Mesendoderm (in vitro differentiated cells): ENCODE results near the gene ARL6IP6.
A peak's percentile ranks its signal among the peaks of the same experiment; 100 is the strongest.

Experiments
- DNase-seq: peaks from one replicate; pipeline ENCODE4 v3.0.0; 2013
- H2AK5ac ChIP-seq: 2 replicates; pipeline ENCODE4 v1.6.1; 2013; ENCODE audit warnings: low read length, inconsistent platforms
- H2BK120ac ChIP-seq: 2 replicates; pipeline ENCODE4 v1.6.1; 2013; ENCODE audit warnings: low read depth, mild to moderate bottlenecking, low read length, moderate library complexity, mixed read lengths
- H2BK15ac ChIP-seq: replicated peaks from 2 replicates; pipeline ENCODE4 v1.6.1; 2013; ENCODE audit warnings: low read depth, mild to moderate bottlenecking, moderate library complexity
- H2BK5ac ChIP-seq: 2 replicates; pipeline ENCODE4 v1.6.1; 2013; ENCODE audit warnings: low read length, inconsistent platforms
- H3K18ac ChIP-seq: 2 replicates; pipeline ENCODE4 v1.6.1; 2013; ENCODE audit warnings: mild to moderate bottlenecking, low read length, mixed read lengths
- H3K23ac ChIP-seq: one replicate; pipeline ENCODE4 v1.6.1; 2013; ENCODE audit warnings: low read length
- H3K27ac ChIP-seq: 2 replicates; pipeline ENCODE4 v1.5.1; 2013; ENCODE audit warnings: low read depth, mild to moderate bottlenecking, inconsistent platforms, low read length, moderate library complexity
- H3K27me3 ChIP-seq: 2 replicates; pipeline ENCODE4 v1.6.1; 2013; ENCODE audit warnings: low read length, control low read depth, mild to moderate bottlenecking, inconsistent platforms; ENCODE audit not compliant: insufficient read depth, poor library complexity
- H3K36me3 ChIP-seq: 2 replicates; pipeline ENCODE4 v1.6.1; 2013; ENCODE audit warnings: low read length, inconsistent platforms; ENCODE audit not compliant: control insufficient read depth, insufficient read depth
- H3K4ac ChIP-seq: one replicate; pipeline ENCODE4 v1.6.1; 2013; ENCODE audit warnings: low read depth, mild to moderate bottlenecking, low read length, moderate library complexity
- H3K4me1 ChIP-seq: 2 replicates; pipeline ENCODE4 v1.6.1; 2013; ENCODE audit warnings: low read depth, low read length, inconsistent platforms; ENCODE audit not compliant: control insufficient read depth
- H3K4me2 ChIP-seq: 2 replicates; pipeline ENCODE4 v1.6.1; 2013; ENCODE audit warnings: low read length
- H3K4me3 ChIP-seq: 2 replicates; pipeline ENCODE4 v1.5.1; 2013; ENCODE audit warnings: mild to moderate bottlenecking, low read length
- H3K56ac ChIP-seq: one replicate; pipeline ENCODE4 v1.6.1; 2013; ENCODE audit warnings: low read length
- H3K79me1 ChIP-seq: 2 replicates; pipeline ENCODE4 v1.6.1; 2013; ENCODE audit warnings: low read length, inconsistent platforms
- H3K79me2 ChIP-seq: 2 replicates; pipeline ENCODE4 v1.6.1; 2013; ENCODE audit warnings: mild to moderate bottlenecking, low read length; ENCODE audit not compliant: control insufficient read depth, insufficient read depth
- H3K9ac ChIP-seq: 2 replicates; pipeline ENCODE4 v1.6.1; 2013; ENCODE audit warnings: low read length, inconsistent platforms
- H4K5ac ChIP-seq: one replicate; pipeline ENCODE4 v1.6.1; 2013; ENCODE audit warnings: low read length
- H4K8ac ChIP-seq: one replicate; pipeline ENCODE4 v1.6.1; 2013; ENCODE audit warnings: low read depth, mild to moderate bottlenecking, control low read depth, low read length, moderate library complexity
- WGBS: extraction: QIAGEN DNeasy Blood & Tissue Kit; methylation state at CpG from one replicate; pipeline ENCODE4 v1.1.7; 2013; ENCODE audit warnings: low lambda C conversion rate, missing lambda C conversion rate; ENCODE audit not compliant: insufficient coverage; ENCODE audit errors: extremely low coverage; 5-methylcytosine and 5-hydroxymethylcytosine counted together

ARL6IP6 gene

DNA sequence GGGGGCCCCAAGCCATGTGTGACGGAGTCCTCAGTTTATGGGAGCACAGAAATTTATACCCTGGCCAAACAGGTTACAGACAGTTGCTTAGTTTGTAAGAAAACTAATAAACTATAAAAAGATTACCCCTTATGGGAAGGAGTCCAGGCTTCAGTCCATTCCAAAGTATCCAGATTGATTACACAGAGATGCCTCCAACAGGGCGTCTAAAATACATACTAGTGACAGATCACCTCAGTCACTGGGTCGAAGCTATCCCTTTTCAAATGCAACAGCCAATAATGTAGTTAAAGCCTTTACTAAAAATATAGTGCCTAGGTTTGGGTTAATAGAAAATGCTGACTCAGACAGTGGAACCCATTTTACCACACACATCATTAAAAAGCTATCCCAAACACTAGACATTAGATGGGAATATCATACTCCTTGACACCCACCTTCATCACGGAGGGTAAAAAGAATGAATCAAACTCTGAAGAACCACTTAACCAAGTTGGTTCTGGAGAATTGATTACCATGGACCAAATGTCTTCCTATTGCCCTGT lies 11.9 kb upstream of the ARL6IP6 start:
- Histone ChIP-seq H3K18ac (no peak overlapping the region), H3K36me3 (peaks cover 4% of the 10 kb centered on the region), H2BK5ac (no peak overlapping the region), H4K5ac (no peak overlapping the region), H3K27ac (no peak overlapping the region), H2BK120ac (no peak overlapping the region), H3K4me1 (no peaks in the 10 kb centered on the region), H3K27me3 (no peaks in the 10 kb centered on the region), H3K56ac (no peak overlapping the region), H3K23ac (no peak overlapping the region), H3K79me1 (peaks cover 25% of the 10 kb centered on the region), H3K79me2 (peaks cover 95% of the 10 kb centered on the region), H3K4me2 (no peak overlapping the region), H4K8ac (no peak overlapping the region), H2AK5ac (no peak overlapping the region), H2BK15ac (no peak overlapping the region), H3K4me3 (no peak overlapping the region), H3K9ac (no peak overlapping the region), H3K4ac (no peak overlapping the region)
- WGBS = no CpG with 5 or more reads among the region's 4 CpGs
- no peak for DNase-seq

DNA sequence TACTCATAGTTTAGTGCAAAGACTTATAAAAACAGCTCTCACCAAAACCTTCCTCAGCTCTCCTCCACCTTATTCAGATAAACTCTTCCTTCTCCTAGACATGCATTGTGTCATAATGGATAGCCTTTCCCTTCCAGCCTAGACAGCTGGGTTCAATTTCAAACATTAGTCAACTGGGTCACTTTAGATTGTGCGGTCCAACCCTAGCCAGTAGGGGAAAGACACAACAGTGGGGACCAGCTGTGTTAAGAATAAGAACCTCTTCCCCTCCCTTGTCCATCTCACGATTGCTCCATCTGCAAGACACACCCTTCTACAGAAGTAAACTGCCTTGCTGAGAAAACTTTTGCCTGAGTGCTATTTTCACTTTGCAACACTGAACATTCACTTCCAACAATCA lies 9.7 kb upstream of the ARL6IP6 start:
- H2BK5ac ChIP-seq = no peak overlapping the region
- H3K4me2 ChIP-seq = no peak overlapping the region
- DNase-seq = no peak
- no peak overlapping the region for H3K56ac ChIP-seq
- no peak overlapping the region for H2AK5ac ChIP-seq
- no CpG with 5 or more reads among the region's 2 CpGs for WGBS
- peaks cover 2% of the 10 kb centered on the region for H3K36me3 ChIP-seq
- no peak overlapping the region for H4K5ac ChIP-seq
- H3K27ac ChIP-seq = no peak overlapping the region
- no peak overlapping the region for H3K23ac ChIP-seq
- H3K18ac ChIP-seq = no peak overlapping the region
- H3K79me1 ChIP-seq = peaks cover 17% of the 10 kb centered on the region
- no peak overlapping the region for H2BK15ac ChIP-seq
- H3K9ac ChIP-seq = no peak overlapping the region
- peaks cover 91% of the 10 kb centered on the region for H3K79me2 ChIP-seq
- no peak overlapping the region for H4K8ac ChIP-seq
- H2BK120ac ChIP-seq = no peak overlapping the region
- no peaks in the 10 kb centered on the region for H3K27me3 ChIP-seq
- H3K4me1 ChIP-seq = no peaks in the 10 kb centered on the region
- H3K4me3 ChIP-seq = no peak overlapping the region
- no peak overlapping the region for H3K4ac ChIP-seq

DNA sequence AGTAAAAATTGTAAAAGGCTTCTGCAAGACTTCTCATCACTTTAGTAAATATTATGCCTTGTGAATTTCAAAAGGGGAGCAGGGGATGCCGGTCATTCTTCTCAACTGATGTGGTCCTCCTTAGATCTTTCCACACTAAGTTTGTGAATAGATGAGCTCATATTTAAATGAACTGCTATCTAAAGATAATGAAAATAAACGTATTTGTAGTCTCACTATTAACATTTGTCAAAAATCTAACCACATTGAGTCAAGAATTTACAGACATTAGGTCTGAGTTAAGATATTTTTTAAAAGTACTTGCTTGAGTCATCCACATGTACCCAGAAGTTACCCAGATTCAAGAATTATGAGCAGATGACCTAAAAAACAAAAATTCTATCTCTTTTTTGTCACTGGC lies 7.7 kb upstream of the ARL6IP6 start:
- no CpG with 5 or more reads among the region's 2 CpGs for WGBS
- peaks cover 2% of the 10 kb centered on the region for H3K36me3 ChIP-seq

DNA sequence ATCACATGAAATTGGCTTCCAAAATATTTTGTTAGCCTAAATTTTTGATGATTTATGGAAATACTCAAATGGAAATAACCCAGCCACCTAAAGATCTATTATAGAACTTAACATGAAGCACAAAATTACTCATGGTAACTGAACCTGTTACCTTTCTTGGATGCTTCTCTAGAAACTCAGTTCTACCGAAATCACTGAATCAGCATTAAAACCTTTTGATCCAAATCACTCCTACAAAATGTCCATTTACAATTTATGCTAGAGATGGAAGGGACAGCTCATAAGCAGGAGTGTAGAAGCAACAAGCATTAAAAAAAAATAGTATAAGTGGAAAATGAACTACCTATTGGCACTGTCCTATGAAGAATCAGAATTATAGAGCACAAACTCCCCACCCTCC lies 3.3 kb upstream of the ARL6IP6 start:
- H2BK120ac ChIP-seq = no peak overlapping the region
- no peak overlapping the region for H3K4me3 ChIP-seq
- peaks cover 4% of the 10 kb centered on the region for H3K79me1 ChIP-seq
- H3K18ac ChIP-seq = no peak overlapping the region
- no CpG with 5 or more reads among the region's 1 CpG for WGBS
- peaks cover 64% of the 10 kb centered on the region for H3K79me2 ChIP-seq
- H3K27me3 ChIP-seq = no peaks in the 10 kb centered on the region
- H2AK5ac ChIP-seq = no peak overlapping the region
- no peak overlapping the region for H4K5ac ChIP-seq
- H3K56ac ChIP-seq = no peak overlapping the region
- H2BK15ac ChIP-seq = no peak overlapping the region
- no peak overlapping the region for H3K4me2 ChIP-seq
- H3K4me1 ChIP-seq = no peaks in the 10 kb centered on the region
- no peak overlapping the region for H3K9ac ChIP-seq
- no peak overlapping the region for H2BK5ac ChIP-seq
- peaks cover 2% of the 10 kb centered on the region for H3K36me3 ChIP-seq
- no peak overlapping the region for H3K23ac ChIP-seq
- no peak overlapping the region for H3K27ac ChIP-seq
- no peak overlapping the region for H4K8ac ChIP-seq
- no peak overlapping the region for H3K4ac ChIP-seq
- DNase-seq = no peak

More for the DNA sequence above, 7.7 kb upstream of the ARL6IP6 start:
- no peak overlapping the region for H2BK15ac ChIP-seq
- H3K56ac ChIP-seq = no peak overlapping the region
- no peaks in the 10 kb centered on the region for H3K4me1 ChIP-seq
- no peak overlapping the region for H3K9ac ChIP-seq
- H4K5ac ChIP-seq = no peak overlapping the region
- H3K79me1 ChIP-seq = peaks cover 14% of the 10 kb centered on the region
- H3K27me3 ChIP-seq = no peaks in the 10 kb centered on the region
- no peak overlapping the region for H3K18ac ChIP-seq
- no peak overlapping the region for H3K27ac ChIP-seq
- H3K4me2 ChIP-seq = no peak overlapping the region
- no peak overlapping the region for H4K8ac ChIP-seq
- no peak overlapping the region for H3K4ac ChIP-seq
- H3K79me2 ChIP-seq = peaks cover 85% of the 10 kb centered on the region
- H2BK120ac ChIP-seq = no peak overlapping the region
- no peak overlapping the region for H3K23ac ChIP-seq
- no peak overlapping the region for H2AK5ac ChIP-seq
- no peak overlapping the region for H2BK5ac ChIP-seq
- DNase-seq = no peak
- H3K4me3 ChIP-seq = no peak overlapping the region

DNA sequence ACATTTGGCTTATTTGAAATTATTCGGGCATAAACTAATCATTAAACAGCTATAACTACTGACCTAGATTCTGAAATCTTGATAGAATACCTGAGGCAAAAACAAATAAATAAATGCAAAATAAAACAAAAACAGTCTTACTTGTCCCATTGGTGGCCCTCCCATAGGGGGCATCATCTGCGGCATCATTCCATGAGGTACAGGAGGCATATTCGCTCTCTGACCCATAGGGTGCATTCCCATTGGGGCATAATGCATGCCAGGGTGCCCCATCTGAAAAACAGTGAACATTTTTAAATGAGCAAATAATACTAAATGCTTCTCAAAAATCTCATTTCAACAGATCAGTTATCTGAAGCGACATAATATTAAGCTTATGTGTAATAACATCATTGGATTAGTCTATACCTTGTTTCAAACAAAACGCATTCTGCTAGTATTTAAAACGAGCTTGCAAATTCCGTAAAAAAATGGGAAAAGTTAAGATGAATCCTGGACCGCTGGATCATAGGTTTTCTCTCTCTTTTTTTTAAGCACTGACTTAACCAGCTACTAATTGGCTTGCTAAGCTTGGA lies 2.5 kb upstream of the ARL6IP6 start:
- peak; percentile 81 for DNase-seq
- no peak overlapping the region for H2AK5ac ChIP-seq
- peaks cover 65% of the 10 kb centered on the region for H3K79me2 ChIP-seq
- no peak overlapping the region for H3K23ac ChIP-seq
- no peak overlapping the region for H2BK5ac ChIP-seq
- no peak overlapping the region for H3K18ac ChIP-seq
- no peak overlapping the region for H4K5ac ChIP-seq
- H3K56ac ChIP-seq = no peak overlapping the region
- H3K27ac ChIP-seq = no peak overlapping the region
- H4K8ac ChIP-seq = no peak overlapping the region
- H3K4me3 ChIP-seq = peak overlapping the region; percentile 85
- H2BK15ac ChIP-seq = no peak overlapping the region
- H3K4me2 ChIP-seq = peak overlapping the region; percentile 22
- H3K79me1 ChIP-seq = peaks cover 4% of the 10 kb centered on the region
- no peak overlapping the region for H2BK120ac ChIP-seq
- peak overlapping the region; percentile 66 for H3K9ac ChIP-seq
- no peaks in the 10 kb centered on the region for H3K4me1 ChIP-seq
- no CpG with 5 or more reads among the region's 8 CpGs for WGBS
- peaks cover 2% of the 10 kb centered on the region for H3K36me3 ChIP-seq
- no peaks in the 10 kb centered on the region for H3K27me3 ChIP-seq
- H3K4ac ChIP-seq = no peak overlapping the region

DNA sequence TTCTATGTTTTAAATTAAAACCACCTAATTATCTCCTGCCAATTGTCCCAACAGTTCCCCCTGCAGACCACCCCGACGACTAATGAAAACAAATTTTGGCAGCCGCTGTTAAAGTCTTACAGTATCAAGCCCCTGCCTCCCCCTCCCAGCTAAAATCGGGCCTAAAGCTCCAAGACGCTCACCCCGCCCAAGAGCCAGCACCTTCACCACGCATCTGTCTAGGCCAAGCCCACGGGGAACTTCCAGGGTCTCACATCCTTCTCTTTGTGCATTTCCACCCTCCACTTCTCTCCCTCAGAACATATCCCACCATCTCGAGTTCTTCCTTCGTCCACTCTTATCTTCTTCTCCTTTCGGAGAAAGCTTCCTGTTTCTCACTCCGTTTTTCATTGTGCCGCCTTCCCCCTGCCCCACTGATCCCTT lies 1.6 kb upstream of the ARL6IP6 start:
- Histone ChIP-seq H4K5ac (no peak overlapping the region), H3K4me3 (peak overlapping the region; percentile 85), H3K4ac (no peak overlapping the region), H3K23ac (no peak overlapping the region), H3K4me2 (no peak overlapping the region), H2BK15ac (no peak overlapping the region), H3K79me1 (peaks cover 3% of the 10 kb centered on the region), H2AK5ac (no peak overlapping the region), H3K27me3 (no peaks in the 10 kb centered on the region), H3K36me3 (peaks cover 2% of the 10 kb centered on the region), H4K8ac (no peak overlapping the region), H3K18ac (peak overlapping the region; percentile 68), H3K4me1 (no peaks in the 10 kb centered on the region), H3K56ac (peak overlapping the region; percentile 87), H2BK5ac (no peak overlapping the region), H3K9ac (peak overlapping the region; percentile 90), H3K79me2 (peaks cover 61% of the 10 kb centered on the region), H3K27ac (peak overlapping the region; percentile 55), H2BK120ac (no peak overlapping the region)
- DNase-seq = peak; percentile 76
- WGBS = no CpG with 5 or more reads among the region's 13 CpGs
